ENCODE measurements around the gene TOX2. TPM values are rescaled to one million over a fixed set of nuclear protein-coding genes. Genes with fewer than 3 reads are reported as not detected.
A peak's percentile ranks its signal among the peaks of the same experiment; 100 is the strongest.

The TOX2 gene
- total RNA-seq, 1 experiment from 2014 or later: 85.4 TPM

DNA sequence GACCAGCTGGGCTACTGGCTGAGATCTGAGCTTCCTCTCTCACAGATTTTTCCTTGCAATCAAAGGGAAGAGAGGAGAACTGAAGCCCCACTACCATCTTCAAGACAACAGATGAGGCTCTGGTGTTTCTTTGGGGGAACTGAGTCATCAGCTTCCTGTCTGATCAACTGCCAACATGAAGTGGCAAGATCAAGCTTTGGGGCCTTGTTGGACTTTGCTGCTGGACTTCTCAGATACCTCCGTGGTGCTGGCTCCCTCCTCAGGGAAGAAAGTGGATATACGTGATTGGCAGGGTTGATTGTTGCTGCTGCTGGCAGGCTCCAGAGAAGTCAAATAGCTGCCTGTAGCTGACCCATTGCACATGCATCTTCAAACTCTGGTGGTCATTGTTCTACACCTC, 3.6 kb upstream of the TOX2 start:
- peaks cover 8% of the 10 kb centered on the region for H3K4me1 ChIP-seq (ENCODE audit: control insufficient read depth, insufficient read depth, low read length)
- H3K36me3 ChIP-seq (ENCODE audit: control insufficient read depth, insufficient read depth, low read length): no peaks in the 10 kb centered on the region
- intact Hi-C loops (cut with micrococcal nuclease; ENCODE audit: unreplicated experiment): loop anchor here (5.0 to 10.0 kb wide), 2 partner anchors 64 to 156 kb away; no protein-coding TSS in a partner anchor
- H3K4me3 ChIP-seq (ENCODE audit: low read depth in 2 of 2, low read length in 2 of 2): no peak overlapping the region
- POLR2A ChIA-PET: no interaction called here
- peaks cover 11% of the 10 kb centered on the region; the same call in 1 of the 2 replicates for H3K9me3 ChIP-seq (ENCODE audit: control insufficient read depth, insufficient read depth, low read depth, low read length)
- TF ChIP-seq, protein P1, sequence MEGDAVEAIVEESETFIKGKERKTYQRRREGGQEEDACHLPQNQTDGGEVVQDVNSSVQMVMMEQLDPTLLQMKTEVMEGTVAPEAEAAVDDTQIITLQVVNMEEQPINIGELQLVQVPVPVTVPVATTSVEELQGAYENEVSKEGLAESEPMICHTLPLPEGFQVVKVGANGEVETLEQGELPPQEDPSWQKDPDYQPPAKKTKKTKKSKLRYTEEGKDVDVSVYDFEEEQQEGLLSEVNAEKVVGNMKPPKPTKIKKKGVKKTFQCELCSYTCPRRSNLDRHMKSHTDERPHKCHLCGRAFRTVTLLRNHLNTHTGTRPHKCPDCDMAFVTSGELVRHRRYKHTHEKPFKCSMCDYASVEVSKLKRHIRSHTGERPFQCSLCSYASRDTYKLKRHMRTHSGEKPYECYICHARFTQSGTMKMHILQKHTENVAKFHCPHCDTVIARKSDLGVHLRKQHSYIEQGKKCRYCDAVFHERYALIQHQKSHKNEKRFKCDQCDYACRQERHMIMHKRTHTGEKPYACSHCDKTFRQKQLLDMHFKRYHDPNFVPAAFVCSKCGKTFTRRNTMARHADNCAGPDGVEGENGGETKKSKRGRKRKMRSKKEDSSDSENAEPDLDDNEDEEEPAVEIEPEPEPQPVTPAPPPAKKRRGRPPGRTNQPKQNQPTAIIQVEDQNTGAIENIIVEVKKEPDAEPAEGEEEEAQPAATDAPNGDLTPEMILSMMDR (IDR thresholded peaks at IDR 0.05): peak; percentile 49
- no peak for TF ChIP-seq TCF7L2 (IDR thresholded peaks at IDR 0.05; ENCODE audit: low read depth, low read length)
- peak overlapping the region; percentile 54; the same call in 1 of the 2 replicates for H3K27ac ChIP-seq (ENCODE audit: low read length)
- no TSS peak for BruUV-seq (replicated peaks)
- CTCF ChIA-PET: no interaction called here
- in situ Hi-C loops (cut with HindIII; ENCODE audit: low pct_unique_long_range_greater_than_20kb, low sequenced_read_pairs): no loop called here
- no peak for ATAC-seq
- no peaks in the 10 kb centered on the region for H3K27me3 ChIP-seq (ENCODE audit: control insufficient read depth, insufficient read depth, low read length)
- no peak for DNase-seq (ENCODE audit: low read depth, low spot score)

DNA sequence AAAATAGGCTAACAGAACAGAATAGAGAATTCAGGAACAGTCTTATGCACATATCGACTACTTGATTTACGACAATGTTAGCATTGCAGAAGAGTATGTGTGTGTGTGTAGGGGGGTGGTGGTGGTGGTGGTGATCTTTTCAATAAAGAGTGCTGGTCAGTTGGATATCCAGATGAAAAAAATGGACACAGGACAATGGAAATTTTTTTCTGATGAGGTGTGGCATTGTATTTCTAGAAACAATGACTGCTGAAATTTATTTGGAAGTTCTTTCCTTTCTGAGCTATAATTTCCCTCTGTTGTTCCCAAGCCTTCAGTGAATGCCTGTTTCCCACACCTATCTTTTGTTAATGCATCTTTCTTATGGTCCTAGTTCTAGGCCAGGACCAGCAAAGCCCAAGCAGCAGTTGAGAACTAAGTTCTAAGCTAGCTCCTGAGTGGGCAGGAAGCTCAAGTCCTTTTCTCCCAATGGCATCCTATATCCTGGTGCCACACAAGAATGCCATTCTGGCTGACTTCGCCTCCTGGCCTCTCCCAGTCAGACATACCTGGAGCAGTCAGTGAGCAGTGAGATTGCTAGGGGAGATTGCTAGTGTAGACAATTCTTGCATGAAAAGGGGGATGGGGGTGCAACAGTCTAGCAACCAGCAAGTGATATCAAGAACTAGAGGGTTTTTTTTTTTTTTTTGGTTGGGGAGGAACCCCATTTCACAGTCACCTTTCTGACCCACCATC, 1.2 kb upstream of the TOX2 start:
- H3K27ac ChIP-seq (ENCODE audit: low read length): peak overlapping the region; percentile 34; the same call in 1 of the 2 replicates
- H3K36me3 ChIP-seq (ENCODE audit: control insufficient read depth, insufficient read depth, low read length): no peaks in the 10 kb centered on the region
- no peaks in the 10 kb centered on the region for H3K27me3 ChIP-seq (ENCODE audit: control insufficient read depth, insufficient read depth, low read length)
- ATAC-seq (no peak), DNase-seq (ENCODE audit: low read depth, low spot score) (no peak)
- peaks cover 4% of the 10 kb centered on the region; the same call in 1 of the 2 replicates for H3K9me3 ChIP-seq (ENCODE audit: control insufficient read depth, insufficient read depth, low read depth, low read length)
- POLR2A ChIA-PET: interaction anchor here (0.5 to 0.7 kb wide), 3 partner anchors 41 to 87 kb away, joined by 5 to 34 read pairs (median 5); no protein-coding TSS in a partner anchor
- H3K4me1 ChIP-seq (ENCODE audit: control insufficient read depth, insufficient read depth, low read length): peaks cover 23% of the 10 kb centered on the region
- H3K4me3 ChIP-seq (ENCODE audit: low read depth in 2 of 2, low read length in 2 of 2): no peak overlapping the region
- intact Hi-C loops (cut with micrococcal nuclease; ENCODE audit: unreplicated experiment): loop anchor here (5.0 to 10.0 kb wide), 2 partner anchors 66 to 159 kb away; no protein-coding TSS in a partner anchor
- BruUV-seq (replicated peaks): no TSS peak
- in situ Hi-C loops (cut with HindIII; ENCODE audit: low pct_unique_long_range_greater_than_20kb, low sequenced_read_pairs): no loop called here
- CTCF ChIA-PET: no interaction called here
- TF ChIP-seq TCF7L2 (IDR thresholded peaks at IDR 0.05; ENCODE audit: low read depth, low read length) (no peak), SIN3A (IDR thresholded peaks at IDR 0.05; ENCODE audit: borderline replicate concordance, insufficient read depth, low read depth, low read length) (no peak), POLR2AphosphoS5 (IDR thresholded peaks at IDR 0.05; ENCODE audit: low read depth, low read length) (no peak)
- TF ChIP-seq, protein P1 (IDR thresholded peaks at IDR 0.05): no peak
- TF ChIP-seq, protein P2, sequence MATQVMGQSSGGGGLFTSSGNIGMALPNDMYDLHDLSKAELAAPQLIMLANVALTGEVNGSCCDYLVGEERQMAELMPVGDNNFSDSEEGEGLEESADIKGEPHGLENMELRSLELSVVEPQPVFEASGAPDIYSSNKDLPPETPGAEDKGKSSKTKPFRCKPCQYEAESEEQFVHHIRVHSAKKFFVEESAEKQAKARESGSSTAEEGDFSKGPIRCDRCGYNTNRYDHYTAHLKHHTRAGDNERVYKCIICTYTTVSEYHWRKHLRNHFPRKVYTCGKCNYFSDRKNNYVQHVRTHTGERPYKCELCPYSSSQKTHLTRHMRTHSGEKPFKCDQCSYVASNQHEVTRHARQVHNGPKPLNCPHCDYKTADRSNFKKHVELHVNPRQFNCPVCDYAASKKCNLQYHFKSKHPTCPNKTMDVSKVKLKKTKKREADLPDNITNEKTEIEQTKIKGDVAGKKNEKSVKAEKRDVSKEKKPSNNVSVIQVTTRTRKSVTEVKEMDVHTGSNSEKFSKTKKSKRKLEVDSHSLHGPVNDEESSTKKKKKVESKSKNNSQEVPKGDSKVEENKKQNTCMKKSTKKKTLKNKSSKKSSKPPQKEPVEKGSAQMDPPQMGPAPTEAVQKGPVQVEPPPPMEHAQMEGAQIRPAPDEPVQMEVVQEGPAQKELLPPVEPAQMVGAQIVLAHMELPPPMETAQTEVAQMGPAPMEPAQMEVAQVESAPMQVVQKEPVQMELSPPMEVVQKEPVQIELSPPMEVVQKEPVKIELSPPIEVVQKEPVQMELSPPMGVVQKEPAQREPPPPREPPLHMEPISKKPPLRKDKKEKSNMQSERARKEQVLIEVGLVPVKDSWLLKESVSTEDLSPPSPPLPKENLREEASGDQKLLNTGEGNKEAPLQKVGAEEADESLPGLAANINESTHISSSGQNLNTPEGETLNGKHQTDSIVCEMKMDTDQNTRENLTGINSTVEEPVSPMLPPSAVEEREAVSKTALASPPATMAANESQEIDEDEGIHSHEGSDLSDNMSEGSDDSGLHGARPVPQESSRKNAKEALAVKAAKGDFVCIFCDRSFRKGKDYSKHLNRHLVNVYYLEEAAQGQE (IDR thresholded peaks at IDR 0.05; ENCODE audit: insufficient read depth in 1 of 2, low read depth in 2 of 2, low read length in 1 of 2): no peak

Measured in Panc1 (cell line).